ENCODE data around the gene UBTD2.

- TF ChIP-seq CTCF (IDR thresholded peaks at IDR 0.05) (no peak), POLR2A (IDR thresholded peaks at IDR 0.05) (no peak)
Observed at GRCh38 chr5:172186114-172186695, 97.4 kb downstream of the UBTD2 start.
